ENCODE measurements around the gene CNGA2.

Gene CNGA2

GRCh38 chrX:151712253-151712652 lies 22.3 kb upstream of the CNGA2 start:
- DNase-seq = no peak

GRCh38 chrX:151713849-151714248 lies 20.7 kb upstream of the CNGA2 start:
- DNase-seq = no peak

DNA sequence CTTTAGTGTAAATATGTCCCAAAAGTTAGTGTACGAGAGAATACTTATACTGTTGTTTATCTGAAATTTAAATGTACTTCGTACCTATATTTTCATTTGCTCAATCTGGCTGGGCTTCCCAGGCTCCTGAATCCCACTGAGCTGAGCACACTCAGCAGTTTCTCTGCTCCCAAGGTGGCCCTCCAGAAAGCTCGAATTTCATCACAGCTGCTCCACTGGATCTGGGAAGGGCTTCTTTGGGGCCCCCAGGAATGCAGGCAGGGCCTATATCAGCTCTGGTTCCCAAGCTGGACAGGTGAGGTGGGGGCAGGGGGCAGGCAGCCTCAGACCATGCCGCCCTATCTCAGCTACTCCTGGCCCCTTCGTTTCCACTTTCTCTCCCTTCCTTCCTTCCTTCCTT lies 20.2 kb upstream of the CNGA2 start:
- no peak for DNase-seq

- DNase-seq = no peak
Observed at GRCh38 chrX:151715752-151716151, 18.8 kb upstream of the CNGA2 start, which contains the start of gene FATE1. FATE1 (plus strand) TSS chrX:151716035; CDS start chrX:151716120, 85 bp downstream.

GRCh38 chrX:151722241-151722846 lies 12.2 kb upstream of the CNGA2 start:
- no peak for DNase-seq

DNA sequence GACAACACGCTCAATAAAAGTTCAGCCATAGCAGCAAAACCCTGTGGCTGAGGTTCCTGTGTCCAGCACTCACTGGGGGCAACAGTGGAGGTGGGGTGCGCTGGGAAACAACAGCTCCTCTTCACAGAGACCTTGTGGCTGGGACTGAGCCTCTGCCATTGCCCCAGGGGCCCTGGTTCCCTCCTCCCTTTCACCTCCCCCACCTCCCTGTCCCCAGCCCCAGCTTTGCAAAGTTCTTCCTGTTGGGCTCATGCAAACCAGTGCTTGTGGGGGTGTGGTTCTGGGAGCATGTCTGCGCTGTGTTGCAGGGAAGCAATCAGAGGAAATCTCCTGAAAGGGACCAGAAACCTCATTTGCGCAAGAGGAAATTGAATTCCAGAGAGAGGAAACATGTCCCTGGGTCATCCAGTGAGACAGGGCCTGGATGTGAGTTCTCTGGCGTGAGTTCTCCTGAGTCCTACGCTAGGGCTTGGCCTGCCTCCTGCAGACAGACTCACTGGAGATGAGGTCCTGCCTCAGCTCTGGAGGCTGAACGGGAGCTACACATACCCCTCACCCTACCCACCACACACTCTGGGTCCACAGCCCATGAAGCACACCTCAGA lies 11.3 kb upstream of the CNGA2 start:
- no peak for DNase-seq

GRCh38 chrX:151724563-151725337 lies 9.8 kb upstream of the CNGA2 start:
- DNase-seq = no peak

GRCh38 chrX:151725338-151725614 lies 9.3 kb upstream of the CNGA2 start:
- no peak for DNase-seq

- no peak for DNase-seq
Observed at GRCh38 chrX:151726751-151727150, 7.8 kb upstream of the CNGA2 start.

GRCh38 chrX:151727346-151727745 lies 7.2 kb upstream of the CNGA2 start:
- no peak for DNase-seq

DNA sequence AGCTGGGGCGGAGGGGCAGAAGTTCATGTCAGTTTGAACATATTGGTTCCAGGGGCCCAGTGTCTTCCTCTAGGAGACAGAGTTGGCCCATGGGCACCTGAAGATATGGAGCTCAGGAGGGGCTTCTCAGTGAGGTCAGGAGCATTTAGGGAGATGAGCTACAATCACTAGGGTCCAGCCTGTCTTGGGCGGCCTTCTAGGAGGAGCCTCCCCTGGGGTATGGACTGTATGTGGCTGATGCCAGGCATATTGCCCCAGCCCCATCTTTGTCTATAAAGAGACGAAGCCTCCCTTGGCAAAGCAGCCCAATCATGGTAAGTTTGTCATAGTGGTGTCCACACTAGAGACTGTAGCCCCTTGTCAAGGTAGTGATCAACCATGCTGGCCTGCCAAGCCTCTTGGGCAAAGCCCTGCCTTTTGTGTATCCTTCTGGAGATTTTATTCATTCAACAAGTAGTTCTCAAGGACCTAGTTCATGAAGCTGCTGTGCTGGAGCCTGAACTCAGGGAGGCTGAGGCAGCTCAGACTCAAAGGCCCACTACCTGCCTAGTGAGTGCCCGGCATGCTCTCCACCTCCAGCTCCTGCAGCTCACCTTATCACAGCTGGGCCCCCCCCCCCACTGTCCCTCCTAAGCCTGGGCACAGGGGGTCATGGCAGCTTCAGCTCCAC lies 5.4 kb upstream of the CNGA2 start:
- DNase-seq = no peak

DNA sequence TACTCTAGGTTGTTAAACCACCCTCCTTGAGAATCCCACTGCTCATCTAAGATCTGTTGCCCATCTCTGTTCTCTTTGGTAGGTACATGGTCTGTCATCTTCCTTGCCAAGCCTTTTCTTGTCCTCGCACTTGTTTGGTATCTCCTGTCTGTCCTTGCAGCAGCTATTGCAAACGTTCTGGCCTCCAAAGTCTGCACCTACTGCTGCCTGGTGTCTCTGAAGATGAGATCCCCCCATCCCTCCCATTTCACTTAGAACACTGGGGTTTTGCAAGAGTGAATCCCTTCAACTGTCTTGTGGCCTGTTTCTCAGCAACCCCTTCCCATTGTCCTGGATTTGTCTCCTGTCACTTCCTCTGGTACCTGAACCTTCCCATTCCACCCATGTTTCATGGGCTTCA lies 673 bp downstream of the CNGA2 start:
- DNase-seq = no peak

DNA sequence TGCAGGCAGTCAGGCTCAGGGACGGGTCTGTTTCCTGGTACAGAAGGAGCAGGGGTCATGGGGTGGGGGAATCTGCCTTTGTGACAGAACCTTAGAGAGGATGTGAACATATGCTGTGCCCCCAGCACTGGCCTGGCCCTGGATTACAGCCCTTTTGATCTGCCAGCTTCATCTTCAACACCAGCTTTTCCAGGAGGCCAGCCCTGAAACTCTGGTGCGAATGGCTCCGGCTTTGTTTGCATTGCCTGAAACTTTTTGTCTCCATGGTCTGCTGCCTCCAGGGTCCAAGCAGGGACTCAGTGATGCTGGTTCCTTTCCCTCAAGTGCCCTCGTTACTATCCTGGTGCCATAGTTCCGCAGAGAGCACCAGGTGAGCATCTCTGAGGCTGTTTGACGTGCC lies 2.1 kb downstream of the CNGA2 start:
- no peak for DNase-seq

DNA sequence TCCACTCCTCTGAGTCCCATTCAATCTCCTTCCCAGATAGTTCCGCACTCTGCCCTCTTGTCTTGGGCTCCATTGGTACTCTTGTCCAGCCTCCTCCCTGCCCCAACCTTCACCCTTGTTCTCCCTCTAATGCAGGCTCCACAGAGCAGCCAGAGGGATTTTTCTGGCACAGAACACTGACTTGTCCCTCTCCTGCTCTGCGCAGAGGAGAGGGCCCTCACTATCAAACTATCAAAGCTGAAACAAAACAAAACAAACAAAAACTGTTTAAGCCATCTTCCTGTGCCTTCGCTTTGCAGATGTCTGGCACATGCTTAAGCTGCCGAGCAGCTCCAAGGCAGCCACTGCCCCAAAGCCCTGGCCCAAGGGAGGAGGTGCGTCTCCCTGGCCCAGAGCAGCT lies 2.9 kb downstream of the CNGA2 start:
- DNase-seq = no peak

- DNase-seq = no peak
Observed at GRCh38 chrX:151738751-151739150, 4.2 kb downstream of the CNGA2 start.

GRCh38 chrX:151741606-151742005 lies 7.1 kb downstream of the CNGA2 start:
- DNase-seq = no peak

GRCh38 chrX:151742311-151742710 lies 7.8 kb downstream of the CNGA2 start:
- no peak for DNase-seq

DNA sequence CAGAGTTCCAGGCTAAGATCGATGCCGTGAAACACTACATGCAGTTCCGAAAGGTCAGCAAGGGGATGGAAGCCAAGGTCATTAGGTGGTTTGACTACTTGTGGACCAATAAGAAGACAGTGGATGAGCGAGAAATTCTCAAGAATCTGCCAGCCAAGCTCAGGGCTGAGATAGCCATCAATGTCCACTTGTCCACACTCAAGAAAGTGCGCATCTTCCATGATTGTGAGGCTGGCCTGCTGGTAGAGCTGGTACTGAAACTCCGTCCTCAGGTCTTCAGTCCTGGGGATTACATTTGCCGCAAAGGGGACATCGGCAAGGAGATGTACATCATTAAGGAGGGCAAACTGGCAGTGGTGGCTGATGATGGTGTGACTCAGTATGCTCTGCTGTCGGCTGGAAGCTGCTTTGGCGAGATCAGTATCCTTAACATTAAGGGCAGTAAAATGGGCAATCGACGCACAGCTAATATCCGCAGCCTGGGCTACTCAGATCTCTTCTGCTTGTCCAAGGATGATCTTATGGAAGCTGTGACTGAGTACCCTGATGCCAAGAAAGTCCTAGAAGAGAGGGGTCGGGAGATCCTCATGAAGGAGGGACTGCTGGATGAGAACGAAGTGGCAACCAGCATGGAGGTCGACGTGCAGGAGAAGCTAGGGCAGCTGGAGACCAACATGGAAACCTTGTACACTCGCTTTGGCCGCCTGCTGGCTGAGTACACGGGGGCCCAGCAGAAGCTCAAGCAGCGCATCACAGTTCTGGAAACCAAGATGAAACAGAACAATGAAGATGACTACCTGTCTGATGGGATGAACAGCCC lies 9.3 kb downstream of the CNGA2 start:
- DNase-seq = no peak

DNA sequence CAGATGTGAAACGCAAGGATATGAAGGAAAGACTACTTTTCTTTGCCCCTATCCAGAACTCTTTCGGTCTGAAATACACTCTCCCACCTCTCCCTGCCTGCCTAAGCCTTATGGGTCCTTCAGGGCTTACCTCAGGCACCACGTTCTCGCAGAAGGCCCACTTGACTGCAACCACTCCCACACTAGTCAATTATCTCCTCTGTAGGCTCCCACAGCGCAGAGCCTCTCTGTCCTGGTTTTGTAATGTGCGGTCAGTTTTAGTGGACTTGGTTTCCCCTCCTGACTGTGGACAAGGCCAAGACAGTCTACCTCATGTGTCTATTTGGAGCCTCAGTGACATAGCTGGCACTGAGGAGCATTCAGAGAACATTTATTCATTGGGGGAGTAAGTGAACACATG lies 11.1 kb downstream of the CNGA2 start:
- DNase-seq = no peak

- no peak for DNase-seq
Observed at GRCh38 chrX:151746502-151746901, 12.0 kb downstream of the CNGA2 start.

DNA sequence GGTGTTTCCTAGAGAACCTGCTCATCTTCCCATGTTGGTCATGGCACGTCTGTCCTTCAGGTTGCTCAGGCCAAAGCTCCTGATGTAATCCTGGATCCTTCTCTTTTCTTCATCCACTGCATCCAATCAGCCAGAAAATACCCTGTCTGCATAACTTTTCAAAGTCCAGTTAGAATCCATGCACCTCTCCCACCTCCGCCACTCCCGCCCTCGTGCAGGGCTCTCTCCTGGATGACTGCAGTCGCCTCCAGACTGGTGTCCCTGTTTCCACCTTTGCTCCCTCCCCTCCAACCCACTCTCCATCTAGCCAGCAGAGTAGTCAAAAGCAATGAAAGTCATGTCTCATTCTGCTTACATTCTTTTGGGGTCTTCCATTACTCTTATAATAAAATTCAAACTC lies 16.0 kb downstream of the CNGA2 start:
- DNase-seq = no peak

DNA sequence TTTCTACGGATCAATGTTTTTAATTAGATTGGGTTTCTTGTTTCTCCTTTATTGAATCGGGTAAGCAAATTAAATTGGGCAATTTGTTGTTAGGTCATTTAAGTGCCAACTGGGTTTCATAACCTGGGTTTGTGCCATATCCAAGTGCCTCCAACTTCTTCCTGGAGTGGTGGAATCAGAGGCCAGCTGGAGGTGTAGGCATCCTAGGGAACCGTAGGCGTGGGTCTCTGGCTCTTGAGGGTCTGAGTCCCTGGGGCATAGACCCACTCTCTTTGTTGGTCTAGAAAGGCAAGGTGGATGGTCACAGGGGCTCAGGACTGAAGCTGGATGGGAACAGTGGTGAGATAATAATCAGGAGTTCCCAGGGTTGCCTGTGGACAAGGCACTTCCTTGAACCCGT lies 18.3 kb downstream of the CNGA2 start:
- no peak for DNase-seq
